Activated T-helper 1 cell treated with anti-CD3 and anti-CD28 coated beads, Interleukin-12 subunit alpha, Interleukin-12 subunit beta, Interleukin-2, Interleukin-4 antibody, amounts not matched to agents 30 ng/mL and 10 ng/mL and 1 ng/mL, durations not matched to agents 14 hours and 24 hours and 36 hours (primary cell): ENCODE measurements around the gene MCUR1. TPM values are rescaled to one million over a fixed set of nuclear protein-coding genes. Genes with fewer than 3 reads are reported as not detected.
"Not testable (repeated sequence)": the region's sequence is repeated elsewhere in the genome, so short reads cannot be mapped to it uniquely, and the experiment has no call there.

Source experiments
- DNase-seq: peaks from one replicate; pipeline ENCODE4 v3.0.0; 2021; ENCODE audit warnings: low spot score
- H3K27ac Mint-ChIP-seq: one replicate; pipeline ENCODE4 v1.8.0; 2021; ENCODE audit warnings: mild to moderate bottlenecking, mixed read lengths
- H3K27me3 Mint-ChIP-seq: one replicate; pipeline ENCODE4 v1.8.0; 2022; ENCODE audit warnings: mild to moderate bottlenecking, moderate library complexity, mixed read lengths; ENCODE audit not compliant: insufficient read depth
- H3K36me3 Mint-ChIP-seq: one replicate; pipeline ENCODE4 v1.8.0; 2021; ENCODE audit warnings: low read depth, mixed read lengths
- H3K4me1 Mint-ChIP-seq: one replicate; pipeline ENCODE4 v1.8.0; 2021; ENCODE audit warnings: low read depth, mixed read lengths
- H3K4me3 Mint-ChIP-seq: one replicate; pipeline ENCODE4 v1.8.0; 2021; ENCODE audit warnings: mild to moderate bottlenecking, moderate library complexity, mixed read lengths
- H3K9me3 Mint-ChIP-seq: one replicate; pipeline ENCODE4 v1.8.0; 2021; ENCODE audit warnings: mixed read lengths
- intact Hi-C: fragments of 100-400 bp; cut with micrococcal nuclease; formaldehyde crosslinking; loops from one replicate; pipeline ENCODE4 v1.15.1; 2024
- total RNA-seq: library from RNA; stranded (reverse); gene quantifications from 2 replicates; pipeline ENCODE4 v1.2.3, GENCODE V29; 2022

The MCUR1 gene
- total RNA-seq, 1 donor from 2014 or later = 37.8 TPM

DNA sequence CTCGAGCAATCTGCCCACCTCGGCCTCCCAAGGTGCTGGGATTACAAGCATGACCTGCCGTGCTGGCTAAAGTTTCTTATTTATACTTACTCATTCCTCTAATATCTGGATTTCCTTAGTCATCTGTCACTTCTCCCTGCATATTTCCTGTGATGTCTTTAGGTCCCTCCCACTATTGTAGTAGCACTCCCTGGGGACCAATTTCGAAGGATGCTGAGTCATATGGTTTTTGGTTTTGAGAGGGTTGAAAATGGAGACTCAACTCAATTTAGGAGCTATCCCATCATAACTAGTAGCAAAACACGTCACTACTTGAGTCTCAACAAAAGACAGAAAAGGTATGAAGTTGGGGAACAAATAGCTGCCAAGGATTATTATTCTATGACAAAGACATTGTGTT is 20.2 kb downstream of the MCUR1 start:
- Mint-ChIP-seq H3K27ac (peak overlapping the region; percentile 71), H3K9me3 (no peaks in the 10 kb centered on the region), H3K4me3 (no peak overlapping the region), H3K4me1 (peaks cover 29% of the 10 kb centered on the region), H3K27me3 (no peaks in the 10 kb centered on the region), H3K36me3 (peaks cover 26% of the 10 kb centered on the region)
- DNase-seq = peak; percentile 17
- intact Hi-C loops = loop anchor here (2.0 kb wide), 3 partner anchors 81 to 351 kb away; no protein-coding TSS in a partner anchor

DNA sequence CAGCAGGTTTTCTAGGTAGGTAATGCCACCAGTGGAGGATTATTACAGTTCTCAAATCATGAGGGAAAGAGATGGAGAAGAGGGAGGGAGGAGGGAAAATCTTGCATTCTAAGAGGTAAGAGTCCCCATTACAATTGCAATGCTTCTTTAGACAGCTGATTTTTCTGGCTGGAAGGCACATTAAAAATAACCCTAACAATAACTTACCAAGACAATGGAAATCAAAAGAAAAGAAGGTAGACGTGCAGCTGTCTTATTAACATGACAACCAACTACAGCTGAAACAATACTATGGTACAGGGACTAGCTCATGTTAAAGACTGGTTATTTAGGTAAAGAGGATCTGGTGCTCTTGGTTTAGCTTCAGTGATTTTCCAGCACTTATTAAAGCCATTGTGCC is 24.6 kb downstream of the MCUR1 start:
- Mint-ChIP-seq H3K27ac (peak overlapping the region; percentile 83), H3K4me3 (no peak overlapping the region), H3K9me3 (no peaks in the 10 kb centered on the region), H3K27me3 (no peaks in the 10 kb centered on the region), H3K36me3 (peaks cover 36% of the 10 kb centered on the region), H3K4me1 (peaks cover 43% of the 10 kb centered on the region)
- intact Hi-C loops = loop anchor here (5.0 kb wide), 5 partner anchors 167 to 943 kb away; partner anchors contain the start of gene SIRT5
- DNase-seq = no peak

DNA sequence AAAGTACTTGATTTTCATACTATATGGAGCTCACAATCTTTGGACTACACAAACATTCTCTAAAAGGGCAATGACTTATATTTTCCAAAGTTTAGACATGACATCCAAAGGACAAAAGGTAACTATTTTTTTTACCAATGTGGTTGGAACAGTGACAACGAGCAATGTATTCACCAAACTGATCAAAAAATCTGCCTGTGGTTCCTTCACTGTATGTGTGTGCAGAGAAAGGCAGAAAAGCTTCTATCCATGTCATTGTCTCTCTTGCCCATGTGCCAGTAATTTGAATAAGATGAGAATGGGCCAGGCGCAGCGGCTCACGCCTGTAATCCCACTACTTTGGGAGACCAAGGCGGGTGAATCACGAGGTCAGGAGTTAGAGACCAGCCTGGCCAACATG is 25.5 kb downstream of the MCUR1 start:
- Mint-ChIP-seq H3K4me1 (peaks cover 34% of the 10 kb centered on the region), H3K27me3 (no peaks in the 10 kb centered on the region), H3K27ac (peak overlapping the region; percentile 83), H3K9me3 (no peaks in the 10 kb centered on the region), H3K36me3 (peaks cover 32% of the 10 kb centered on the region), H3K4me3 (no peak overlapping the region)
- intact Hi-C loops = loop anchor here (1.0 to 5.0 kb wide), 6 partner anchors 25 to 943 kb away; partner anchors contain the start of genes MCUR1 and SIRT5
- DNase-seq = no peak

DNA sequence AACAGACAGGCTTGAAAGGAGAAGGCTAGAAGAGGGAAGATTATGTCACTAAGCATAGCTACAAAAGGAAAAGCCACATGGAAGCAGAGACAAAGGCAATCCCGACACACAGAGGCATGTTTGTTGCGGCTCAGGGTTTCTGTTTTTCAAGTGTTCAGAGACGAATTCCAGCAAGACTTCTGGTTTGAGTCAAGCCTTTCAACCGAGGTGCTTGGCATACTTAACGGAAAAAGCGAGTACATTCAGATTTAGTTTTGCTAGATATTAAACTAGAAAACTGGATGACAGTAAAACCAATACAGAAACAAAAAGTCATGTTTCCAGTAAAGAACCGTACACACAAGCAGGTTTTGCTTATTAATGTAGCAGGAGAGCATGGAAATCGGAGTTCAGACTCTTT is 27.2 kb downstream of the MCUR1 start:
- H3K36me3 Mint-ChIP-seq = peaks cover 33% of the 10 kb centered on the region
- peak overlapping the region; percentile 41 for H3K4me3 Mint-ChIP-seq
- H3K27me3 Mint-ChIP-seq = no peaks in the 10 kb centered on the region
- intact Hi-C loops = loop anchor here (1.0 to 5.0 kb wide), 10 partner anchors 8 to 945 kb away; partner anchors contain the start of gene SIRT5
- DNase-seq = no peak
- H3K4me1 Mint-ChIP-seq = peaks cover 33% of the 10 kb centered on the region
- peak overlapping the region; percentile 82 for H3K27ac Mint-ChIP-seq
- no peaks in the 10 kb centered on the region for H3K9me3 Mint-ChIP-seq

DNA sequence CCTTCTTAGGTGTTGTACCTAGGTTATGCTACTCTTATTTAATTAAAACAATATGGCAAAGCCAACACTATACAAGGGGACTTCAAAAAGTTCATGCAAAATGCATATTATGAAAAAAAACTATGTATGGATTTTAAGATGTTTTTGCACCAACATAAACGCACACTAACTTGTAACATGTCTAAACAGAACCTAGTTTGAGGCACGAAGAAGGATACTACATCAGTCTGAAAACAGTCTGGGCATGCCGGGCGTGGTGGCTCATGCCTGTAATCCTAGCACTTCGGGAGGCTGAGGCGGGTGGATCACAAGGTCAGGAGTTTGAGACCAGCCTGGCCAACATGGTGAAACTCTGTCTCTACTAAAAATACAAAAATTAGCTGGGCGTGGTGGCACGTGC is 34.2 kb downstream of the MCUR1 start:
- H3K36me3 Mint-ChIP-seq, H3K9me3 Mint-ChIP-seq, DNase-seq, H3K27ac Mint-ChIP-seq, H3K27me3 Mint-ChIP-seq, H3K4me3 Mint-ChIP-seq, H3K4me1 Mint-ChIP-seq, intact Hi-C loops: not testable (repeated sequence)

DNA sequence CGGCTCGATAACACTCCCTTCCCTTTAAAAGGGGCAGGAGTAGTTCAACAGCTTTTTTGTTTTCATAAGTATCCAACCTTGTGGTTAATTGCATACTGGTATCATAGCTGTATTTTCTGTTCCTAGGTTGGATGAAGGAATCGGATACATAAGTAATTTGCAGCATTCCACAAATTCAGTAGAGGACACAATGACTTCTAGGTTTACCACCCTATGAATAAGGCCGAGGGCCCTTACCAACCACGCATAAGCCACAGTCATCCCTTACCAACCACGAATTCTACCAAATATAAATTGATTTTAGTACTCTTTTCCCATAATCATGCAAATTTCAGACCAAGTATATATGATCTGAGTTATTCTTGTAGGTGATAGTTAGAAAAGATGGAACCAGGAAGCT is 36.3 kb downstream of the MCUR1 start:
- intact Hi-C loops = no loop called here
- DNase-seq = no peak
- Mint-ChIP-seq H3K4me3 (no peak overlapping the region), H3K27me3 (no peaks in the 10 kb centered on the region), H3K4me1 (no peaks in the 10 kb centered on the region), H3K36me3 (peaks cover 2% of the 10 kb centered on the region), H3K9me3 (no peaks in the 10 kb centered on the region), H3K27ac (no peak overlapping the region)

DNA sequence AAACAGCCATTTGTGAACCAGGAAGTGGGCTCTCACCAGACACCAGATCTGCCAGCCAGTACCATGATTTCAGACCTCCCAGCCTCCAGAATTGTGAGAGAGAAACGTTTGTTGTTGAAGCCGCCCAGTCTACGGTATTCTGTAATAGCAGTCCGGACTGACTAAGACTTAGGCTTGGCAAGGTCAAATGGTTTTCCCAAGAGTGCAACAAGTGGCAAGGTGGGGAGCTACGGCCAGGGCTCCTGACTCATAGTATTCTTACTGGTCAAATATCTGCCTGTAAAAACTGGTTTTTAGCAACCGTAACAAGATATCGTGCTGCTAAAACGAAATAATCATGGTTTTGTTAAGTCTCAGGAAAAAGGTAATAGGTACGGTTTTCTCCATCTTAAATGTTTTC is 37.8 kb downstream of the MCUR1 start:
- no peaks in the 10 kb centered on the region for H3K4me1 Mint-ChIP-seq
- H3K9me3 Mint-ChIP-seq = no peaks in the 10 kb centered on the region
- DNase-seq = no peak
- intact Hi-C loops = no loop called here
- H3K36me3 Mint-ChIP-seq = no peaks in the 10 kb centered on the region
- no peak overlapping the region for H3K4me3 Mint-ChIP-seq
- H3K27ac Mint-ChIP-seq = no peak overlapping the region
- H3K27me3 Mint-ChIP-seq = no peaks in the 10 kb centered on the region

DNA sequence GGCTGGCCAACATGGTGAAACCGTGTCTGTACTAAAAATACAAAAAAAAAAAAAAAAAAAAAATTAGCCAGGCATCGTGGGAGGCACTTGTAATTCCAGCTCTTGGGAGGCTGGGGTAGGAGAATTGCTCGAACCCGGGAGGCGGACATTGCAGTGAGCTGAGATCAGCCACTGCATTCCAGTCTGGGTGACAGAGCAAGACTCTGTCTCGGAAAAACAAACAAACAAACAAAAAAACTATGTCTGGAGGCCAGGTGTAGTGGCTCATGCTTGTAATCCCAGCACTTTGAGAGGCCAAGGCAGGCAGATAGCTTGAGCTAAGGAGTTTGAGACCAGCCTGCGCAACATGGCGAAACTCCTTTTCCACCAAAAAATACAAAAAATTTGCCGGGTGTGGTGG is 38.9 kb downstream of the MCUR1 start:
- intact Hi-C loops, H3K4me1 Mint-ChIP-seq, H3K27ac Mint-ChIP-seq, H3K9me3 Mint-ChIP-seq, H3K4me3 Mint-ChIP-seq, DNase-seq, H3K36me3 Mint-ChIP-seq, H3K27me3 Mint-ChIP-seq: not testable (repeated sequence)

DNA sequence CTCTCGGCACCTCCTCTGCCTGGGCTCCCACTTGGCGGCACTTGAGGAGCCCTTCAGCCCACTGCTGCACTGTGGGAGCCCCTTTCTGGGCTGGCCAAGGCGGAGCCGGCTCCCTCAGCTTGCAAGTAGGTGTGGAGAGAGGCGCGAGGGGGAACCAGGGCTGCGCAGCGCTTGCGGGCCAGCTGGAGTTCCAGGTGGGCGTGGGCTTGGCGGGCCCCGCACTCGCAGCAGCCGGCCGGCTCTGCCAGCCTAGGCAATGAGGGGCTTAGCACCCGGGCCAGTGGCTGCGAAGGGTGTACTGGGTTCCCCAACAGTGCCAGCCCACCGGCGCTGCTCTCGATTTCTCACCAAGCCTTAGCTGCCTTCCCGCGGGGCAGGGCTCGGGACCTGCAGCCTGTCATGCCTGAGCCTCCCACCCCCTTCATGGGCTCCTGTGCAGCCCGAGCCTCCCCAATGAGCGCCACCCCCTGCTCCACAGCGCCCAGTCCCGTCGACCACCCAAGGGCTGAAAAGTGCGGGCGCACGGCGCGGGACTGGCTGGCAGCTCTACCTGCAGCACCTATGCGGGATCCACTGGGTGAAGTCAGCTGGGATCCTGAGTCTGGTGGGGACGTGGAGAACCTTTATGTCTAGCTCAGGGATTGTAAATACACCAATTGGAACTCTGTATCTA is 41.9 kb downstream of the MCUR1 start:
- DNase-seq, H3K4me3 Mint-ChIP-seq, H3K27ac Mint-ChIP-seq, H3K4me1 Mint-ChIP-seq, intact Hi-C loops, H3K36me3 Mint-ChIP-seq, H3K9me3 Mint-ChIP-seq, H3K27me3 Mint-ChIP-seq: not testable (repeated sequence)

DNA sequence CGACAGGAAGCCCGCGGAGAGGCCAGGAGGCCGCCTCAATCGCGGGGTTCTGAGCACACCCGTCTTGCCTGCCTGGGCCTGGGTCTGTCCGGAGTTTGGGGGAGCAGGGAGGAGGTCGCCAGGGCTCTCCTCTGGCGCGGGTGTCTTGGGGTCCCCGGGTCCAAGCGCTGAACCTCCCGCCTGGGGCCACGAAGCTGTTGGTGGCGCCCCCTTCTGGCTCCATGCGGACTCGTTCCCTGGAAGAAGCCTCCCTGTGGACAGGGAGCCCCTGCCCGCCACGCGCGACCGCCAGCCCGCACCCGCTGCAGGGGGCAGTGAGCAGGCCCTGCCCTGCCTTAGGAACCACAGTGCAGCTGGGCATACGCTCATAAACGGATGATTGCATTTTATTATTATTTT is 44.7 kb downstream of the MCUR1 start:
- Mint-ChIP-seq H3K4me1 (peaks cover 22% of the 10 kb centered on the region), H3K36me3 (no peaks in the 10 kb centered on the region), H3K4me3 (no peak overlapping the region), H3K9me3 (no peaks in the 10 kb centered on the region), H3K27me3 (no peaks in the 10 kb centered on the region), H3K27ac (no peak overlapping the region)
- no peak for DNase-seq
- intact Hi-C loops = no loop called here

DNA sequence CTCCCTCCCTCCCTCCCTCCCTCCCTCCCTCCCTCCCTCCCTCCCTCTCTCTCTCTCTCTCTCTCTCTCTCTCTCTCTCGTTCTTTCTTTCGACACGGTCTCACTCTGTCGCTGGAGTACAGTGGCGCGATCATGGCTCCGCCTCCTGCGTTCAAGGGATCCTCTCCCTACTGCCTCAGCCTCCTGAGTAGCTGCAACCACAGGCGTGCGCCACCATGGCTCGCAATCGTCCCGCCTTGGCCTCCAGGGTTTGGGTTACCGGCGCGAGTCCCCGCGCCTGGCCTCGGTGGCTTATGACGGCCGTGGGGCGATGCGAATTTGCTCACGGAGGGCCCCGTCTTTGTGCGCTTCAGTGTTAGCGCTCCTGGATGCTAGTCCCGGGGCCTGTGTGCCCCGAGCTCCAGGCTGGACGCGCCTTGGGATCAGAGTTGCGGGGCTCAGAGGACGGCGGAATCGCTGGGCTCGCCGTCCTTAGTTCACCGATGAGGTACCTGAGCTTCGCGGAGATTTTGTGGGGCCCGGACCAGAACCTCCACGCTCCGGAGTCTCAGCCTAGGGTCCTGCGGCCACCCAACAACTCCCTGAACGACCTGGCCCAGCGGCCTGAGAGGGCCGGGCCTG is 45.2 kb downstream of the MCUR1 start:
- intact Hi-C loops = no loop called here

DNA sequence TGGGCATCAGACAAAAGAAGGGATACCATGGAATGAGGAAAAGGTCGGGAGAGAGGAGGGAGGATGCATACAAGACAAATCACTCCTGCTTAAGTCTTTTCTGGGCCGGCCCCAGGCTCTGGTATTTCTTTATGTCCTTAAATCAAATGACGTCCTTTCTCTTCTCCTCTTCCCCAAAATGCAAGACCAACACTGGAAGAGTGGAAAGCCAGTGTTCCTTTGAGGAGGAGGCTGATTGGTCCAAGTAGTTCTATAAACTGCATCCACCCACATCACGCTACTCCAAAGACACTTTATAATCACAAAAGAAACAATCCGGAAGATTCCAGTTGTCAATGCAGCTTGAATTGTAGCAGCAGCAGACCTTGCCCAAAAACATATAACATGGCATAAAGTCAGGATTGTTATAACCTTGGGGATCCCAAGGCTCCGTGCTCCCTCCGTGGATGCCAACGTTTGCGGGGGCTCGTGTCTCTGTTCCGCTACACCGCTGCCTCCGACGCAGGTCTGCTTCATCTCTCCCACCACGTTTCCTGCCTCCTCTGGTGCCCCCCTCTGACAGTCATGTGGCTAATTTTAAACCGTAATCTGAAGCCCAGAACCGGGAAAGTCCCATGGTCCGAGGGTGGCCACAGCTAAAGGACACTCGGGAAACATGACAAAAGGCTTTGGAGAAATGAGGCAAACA is 47.1 kb downstream of the MCUR1 start:
- no peaks in the 10 kb centered on the region for H3K27me3 Mint-ChIP-seq
- peaks cover 2% of the 10 kb centered on the region for H3K36me3 Mint-ChIP-seq
- H3K4me1 Mint-ChIP-seq = peaks cover 41% of the 10 kb centered on the region
- H3K4me3 Mint-ChIP-seq = no peak overlapping the region
- intact Hi-C loops = no loop called here
- no peak for DNase-seq
- peaks cover 4% of the 10 kb centered on the region for H3K9me3 Mint-ChIP-seq
- H3K27ac Mint-ChIP-seq = peak overlapping the region; percentile 13

More for the DNA sequence above, 45.2 kb downstream of the MCUR1 start:
- Mint-ChIP-seq H3K4me1 (peaks cover 22% of the 10 kb centered on the region), H3K9me3 (no peaks in the 10 kb centered on the region), H3K27ac (no peak overlapping the region), H3K27me3 (no peaks in the 10 kb centered on the region), H3K36me3 (no peaks in the 10 kb centered on the region), H3K4me3 (no peak overlapping the region)
- DNase-seq = no peak

DNA sequence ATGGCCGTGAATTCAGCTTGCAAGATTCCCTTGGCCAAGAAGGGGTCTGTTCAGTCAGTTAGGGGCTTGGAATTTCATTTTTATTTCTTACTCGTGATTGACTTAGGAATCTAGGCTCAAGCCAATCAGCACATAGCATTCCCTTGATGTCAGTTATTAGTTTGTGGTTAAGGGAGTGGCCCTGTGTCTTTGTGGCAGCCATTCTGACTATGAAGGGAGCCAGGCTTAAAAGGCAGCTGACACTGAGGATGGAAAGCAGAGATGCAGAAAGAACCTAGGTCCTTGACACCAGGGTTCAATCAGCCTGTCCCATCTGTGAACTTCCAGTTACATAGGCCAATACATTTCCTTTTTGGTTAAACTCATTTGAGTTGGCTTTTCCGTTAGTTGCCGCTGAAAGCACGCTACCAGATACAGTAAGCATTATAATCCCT is 48.1 kb downstream of the MCUR1 start:
- peaks cover 4% of the 10 kb centered on the region for H3K36me3 Mint-ChIP-seq
- H3K4me1 Mint-ChIP-seq = peaks cover 50% of the 10 kb centered on the region
- peaks cover 2% of the 10 kb centered on the region for H3K27me3 Mint-ChIP-seq
- no peak overlapping the region for H3K27ac Mint-ChIP-seq
- no peak for DNase-seq
- intact Hi-C loops = no loop called here
- H3K9me3 Mint-ChIP-seq = peaks cover 4% of the 10 kb centered on the region
- H3K4me3 Mint-ChIP-seq = no peak overlapping the region
